Midbrain (tissue), 1 donor: ENCODE results near the gene PFN4.
"Not testable (repeated sequence)": the region's sequence is repeated elsewhere in the genome, so short reads cannot be mapped to it uniquely, and the experiment has no call there.

Experiments
- DNase-seq: peaks from one replicate; lab custom pipeline; 2025; lab: John Stamatoyannopoulos, UW

The PFN4 gene, protein sequence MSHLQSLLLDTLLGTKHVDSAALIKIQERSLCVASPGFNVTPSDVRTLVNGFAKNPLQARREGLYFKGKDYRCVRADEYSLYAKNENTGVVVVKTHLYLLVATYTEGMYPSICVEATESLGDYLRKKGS

GRCh38 chr2:24123195-24123921 lies at the start of gene PFN4, which contains the start of gene FAM228B:
Gene PFN4 (minus strand): TSS chr2:24123334. CDS start chr2:24122535, 799 bp downstream.
Gene FAM228B (plus strand): TSS chr2:24123469. CDS start chr2:24124362, 893 bp downstream.
- DNase-seq, result peak; percentile 86

- no peak for DNase-seq
Measured at GRCh38 chr2:24169023-24169422, 45.9 kb upstream of the PFN4 start.

DNA sequence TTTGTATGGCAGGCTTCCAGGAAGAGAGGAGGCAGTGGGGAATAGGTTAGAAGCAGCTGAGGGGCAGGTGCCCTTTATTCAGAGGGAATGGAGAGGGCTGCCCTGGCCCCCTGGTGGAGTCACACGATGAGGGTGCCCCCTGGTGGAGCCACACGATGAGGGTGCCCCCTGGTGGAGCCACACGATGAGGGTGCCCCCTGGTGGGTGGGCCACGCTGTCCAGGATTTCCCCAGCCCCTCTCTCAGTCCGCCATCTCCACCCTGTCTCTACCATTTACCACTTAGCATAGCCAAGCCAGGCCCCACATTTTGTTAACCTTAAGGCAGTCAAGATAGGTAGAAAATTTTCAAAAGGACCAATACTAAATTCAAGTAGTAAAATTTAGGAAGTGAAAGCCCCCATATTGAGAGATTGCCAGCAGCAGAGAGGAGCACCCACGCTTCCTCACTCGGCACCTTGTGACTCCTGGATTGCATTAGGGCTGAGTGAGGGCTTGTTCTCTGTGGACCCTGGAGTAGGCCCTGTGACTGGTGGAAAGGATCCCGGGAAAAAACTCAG lies 41.4 kb upstream of the PFN4 start:
- no peak for DNase-seq

GRCh38 chr2:24163601-24164000 lies 40.5 kb upstream of the PFN4 start:
- no peak for DNase-seq

- no peak for DNase-seq
Measured at GRCh38 chr2:24163186-24163585, 40.1 kb upstream of the PFN4 start.

- no peak for DNase-seq
Measured at GRCh38 chr2:24162494-24162893, 39.4 kb upstream of the PFN4 start.

GRCh38 chr2:24160761-24161160 lies 37.6 kb upstream of the PFN4 start:
- no peak for DNase-seq

GRCh38 chr2:24159708-24160107 lies 36.6 kb upstream of the PFN4 start:
- no peak for DNase-seq

GRCh38 chr2:24158131-24158530 lies 35.0 kb upstream of the PFN4 start:
- DNase-seq, result no peak

DNA sequence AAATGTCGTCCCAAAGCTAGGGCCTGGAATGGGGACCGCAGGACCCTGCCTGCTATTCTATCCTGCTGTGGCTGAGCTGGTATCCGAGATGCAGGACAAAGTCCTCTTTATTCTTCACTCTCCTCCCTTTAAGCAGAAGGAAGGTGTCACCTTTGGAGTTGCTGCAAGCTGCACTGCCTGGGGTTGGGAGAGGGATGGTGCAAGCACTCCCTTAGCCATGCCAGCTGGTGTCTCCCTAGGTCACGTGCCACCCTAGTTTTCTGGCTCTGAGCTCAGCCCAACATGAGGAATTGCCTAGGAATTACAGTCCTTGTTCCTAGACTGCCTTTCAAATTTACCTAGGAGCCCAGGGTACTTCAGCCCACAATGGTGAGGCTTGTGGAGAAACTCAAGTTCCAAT lies 30.3 kb upstream of the PFN4 start:
- no peak for DNase-seq

DNA sequence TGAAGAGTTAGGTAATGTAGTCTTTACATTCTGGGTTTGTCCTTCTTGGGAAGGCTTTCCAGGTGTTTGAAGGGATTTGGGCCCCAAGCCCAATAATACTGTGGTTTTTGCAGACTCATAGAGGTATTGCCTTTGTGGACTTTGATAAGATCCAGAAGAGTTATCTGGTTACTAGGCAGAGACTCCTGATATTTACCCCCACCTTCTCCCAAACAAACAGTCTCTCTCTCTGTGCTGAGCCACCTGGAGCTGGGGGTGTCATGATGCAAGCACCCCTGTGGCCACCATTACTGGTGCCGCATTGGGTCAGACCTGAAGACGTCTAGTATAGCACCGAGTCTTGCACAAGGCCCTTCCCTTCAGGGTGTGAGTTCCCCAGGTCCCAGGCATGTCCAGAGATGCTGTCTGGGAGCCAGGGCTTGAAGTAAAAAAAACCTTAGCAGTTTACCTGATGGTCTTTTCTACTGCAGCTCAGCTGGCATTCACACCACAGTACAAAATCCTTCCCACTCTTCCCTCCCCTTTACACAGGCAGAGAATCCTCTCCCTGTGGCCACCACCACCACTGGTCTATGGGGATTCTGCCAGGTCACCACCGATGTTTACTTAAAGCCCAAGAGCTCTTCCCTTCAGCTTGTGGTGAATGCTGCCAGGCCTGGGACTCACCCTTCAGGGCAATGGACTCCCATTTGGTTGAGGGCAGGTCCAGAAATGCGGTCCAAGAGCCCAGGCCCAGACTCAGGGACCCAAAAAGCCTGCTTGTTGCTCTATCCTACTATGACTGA lies 29.5 kb upstream of the PFN4 start:
- no peak for DNase-seq

- DNase-seq, result no peak
Measured at GRCh38 chr2:24147364-24147763, 24.2 kb upstream of the PFN4 start.

DNA sequence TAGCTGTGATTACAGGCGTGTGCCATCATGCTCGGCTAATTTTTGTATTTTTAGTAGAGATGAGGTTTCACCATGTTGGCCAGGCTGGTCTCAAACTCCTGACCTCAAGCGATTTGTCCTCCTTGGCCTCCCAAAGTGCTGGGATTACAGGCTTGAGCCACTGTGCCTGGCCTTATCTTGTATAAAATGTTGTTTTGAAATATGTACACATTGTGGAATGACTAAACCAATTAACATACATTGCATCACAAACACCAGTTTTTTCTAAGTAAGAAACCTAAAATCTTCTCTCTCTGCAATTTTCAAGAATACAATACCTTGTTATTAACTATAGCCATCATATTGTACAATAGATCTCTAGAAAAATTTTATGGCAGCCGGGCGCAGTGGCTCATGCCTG lies 17.2 kb upstream of the PFN4 start:
- DNase-seq, result not testable (repeated sequence)

GRCh38 chr2:24132543-24132942 lies 9.4 kb upstream of the PFN4 start:
- DNase-seq, result no peak

GRCh38 chr2:24125956-24126355 lies 2.8 kb upstream of the PFN4 start:
- no peak for DNase-seq

- no peak for DNase-seq
Measured at GRCh38 chr2:24123922-24124580, 917 bp upstream of the PFN4 start.

DNA sequence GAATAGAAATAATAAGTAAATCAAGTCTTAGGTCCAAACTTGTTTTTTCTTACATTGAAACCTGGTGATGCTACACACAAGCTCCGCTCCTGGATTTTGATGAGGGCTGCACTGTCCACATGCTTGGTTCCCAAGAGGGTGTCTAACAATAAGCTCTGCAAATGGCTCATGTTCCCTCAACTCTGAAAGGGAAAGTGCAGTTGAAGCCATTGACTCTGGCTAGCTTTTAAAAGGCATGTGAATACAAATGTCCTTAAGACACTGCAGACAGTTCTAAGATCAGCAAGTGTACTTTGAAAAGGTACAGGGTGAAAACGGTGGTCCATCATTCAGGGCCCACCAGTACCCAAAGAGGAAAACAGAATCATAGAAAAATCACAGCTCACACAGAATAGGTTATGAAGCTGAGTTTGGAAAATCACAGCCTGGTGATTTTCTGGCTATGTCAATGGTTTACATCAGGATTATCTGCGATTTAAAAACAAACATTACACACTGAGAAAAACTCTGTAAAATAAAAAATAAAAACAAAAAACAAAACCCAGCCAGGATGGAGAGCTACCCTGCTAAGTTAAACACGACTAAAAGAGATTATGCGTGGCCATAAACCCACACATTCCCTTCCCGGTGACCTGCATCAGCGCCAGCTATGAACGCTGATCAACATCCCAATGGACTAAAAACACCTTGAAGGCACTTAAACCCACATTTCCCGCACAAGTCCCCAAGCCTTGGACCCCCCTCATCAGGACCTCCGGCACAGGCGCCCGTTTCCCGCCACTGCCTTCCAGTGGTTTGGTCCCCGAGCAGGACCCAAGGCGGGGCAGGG lies 554 bp downstream of the PFN4 start:
- peak; percentile 38 for DNase-seq

- no peak for DNase-seq
Measured at GRCh38 chr2:24121469-24121868, 1.7 kb downstream of the PFN4 start.

DNA sequence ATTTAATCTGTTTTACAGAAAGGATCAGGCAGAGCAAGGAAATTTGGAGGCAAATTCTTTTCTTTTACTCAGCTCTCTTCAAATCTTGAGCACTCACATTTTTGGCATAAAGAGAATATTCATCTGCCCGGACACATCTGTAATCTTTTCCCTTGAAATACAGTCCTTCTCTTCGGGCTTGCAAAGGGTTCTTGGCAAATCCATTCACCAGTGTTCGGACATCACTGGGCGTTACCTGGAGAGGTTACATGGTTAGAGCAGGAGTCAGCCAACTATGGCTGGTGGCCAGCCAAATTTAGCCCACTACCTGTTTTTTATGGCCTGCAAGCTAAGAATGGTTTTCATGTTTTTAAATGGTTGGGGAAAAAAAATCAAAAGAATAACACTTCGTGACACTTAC lies 2.1 kb downstream of the PFN4 start:
- DNase-seq, result no peak

DNA sequence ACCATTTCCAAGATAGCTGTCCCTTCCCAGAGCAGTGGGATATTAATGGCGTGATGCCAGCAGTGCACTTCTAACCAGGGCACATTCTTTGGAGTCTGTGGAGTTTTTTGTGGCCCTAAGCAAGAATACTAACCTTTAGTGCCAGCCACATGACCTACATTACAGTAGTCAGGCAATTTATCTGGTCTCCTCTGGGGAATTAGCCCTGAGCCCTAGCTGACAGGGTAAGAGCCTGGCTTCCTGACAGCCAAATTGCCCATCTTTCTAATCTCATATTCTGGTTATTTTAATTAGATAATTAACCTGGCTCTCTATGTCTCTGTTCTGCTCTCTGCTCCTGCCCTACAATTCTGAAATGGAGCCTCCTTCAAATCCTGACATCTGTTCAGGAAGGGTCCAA lies 5.2 kb downstream of the PFN4 start:
- no peak for DNase-seq

DNA sequence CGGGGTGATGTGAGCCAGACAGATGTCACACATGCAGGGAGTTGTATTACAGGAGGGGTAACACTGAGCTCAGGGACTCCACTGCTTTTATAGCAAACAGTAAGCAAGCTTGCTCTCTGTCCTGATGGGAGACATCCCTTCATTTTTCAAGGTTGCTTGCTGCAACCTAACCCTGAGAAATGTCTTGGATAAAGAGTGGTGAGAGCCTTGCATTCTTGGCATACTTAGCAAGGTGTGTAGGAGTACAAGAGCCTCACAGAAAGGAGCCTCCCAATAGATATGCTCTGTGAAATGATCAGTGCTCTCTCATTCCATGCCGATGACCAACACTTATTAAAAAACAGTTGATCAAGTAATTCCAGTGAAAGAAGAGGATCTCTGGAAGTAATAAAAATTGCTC lies 8.1 kb downstream of the PFN4 start:
- DNase-seq, result no peak
